Kidney (tissue), 14 donors: Measurements from ENCODE around the gene LACTB. TPM values are rescaled to one million over a fixed set of nuclear protein-coding genes. Genes with fewer than 3 reads are reported as not detected.

Source experiments
- DNase-seq, 5 donors: peaks; one replicate each; pipeline ENCODE4 v3.0.0-alpha.2; 2013 to 2020
- FAIRE-seq: peaks from 2 replicates; lab custom pipeline; 2012; peaks lifted over from hg19 to GRCh38; lab: Jason Lieb, UNC
- H3K27ac ChIP-seq, 2 donors: one replicate each; pipeline ENCODE4 v1.7.0; 2013; ENCODE audit warnings: low read depth in 2 of 2, low read length in 2 of 2, inconsistent platforms in 1 of 2
- H3K27me3 ChIP-seq: one replicate; pipeline ENCODE4 v1.7.1; 2013; ENCODE audit warnings: low read length, inconsistent platforms; ENCODE audit not compliant: control insufficient read depth, insufficient read depth
- H3K36me3 ChIP-seq, 3 donors: one replicate each; pipeline versions ENCODE4 v1.7.0 to v1.7.1; 2013; ENCODE audit warnings: low read length in 3 of 3, control low read depth in 1 of 3, inconsistent platforms in 1 of 3; ENCODE audit not compliant: insufficient read depth in 3 of 3, control insufficient read depth in 2 of 3
- H3K4me1 ChIP-seq, 3 donors: one replicate each; pipeline versions ENCODE4 v1.7.0 to v1.7.1; 2013; ENCODE audit warnings: low read length in 3 of 3, inconsistent platforms in 1 of 3, low read depth in 1 of 3; ENCODE audit not compliant: control insufficient read depth in 2 of 3, insufficient read depth in 2 of 3
- H3K4me3 ChIP-seq, 3 donors: one replicate each; pipeline versions ENCODE4 v1.7.0 to v1.8.1; 2013; ENCODE audit warnings: low read length in 3 of 3, control low read depth in 1 of 3, inconsistent platforms in 1 of 3
- H3K9ac ChIP-seq, 3 donors: one replicate each; pipeline versions ENCODE4 v1.7.0 to v1.7.1; 2013; ENCODE audit warnings: low read length in 3 of 3, control low read depth in 1 of 3, inconsistent platforms in 1 of 3
- H3K9me3 ChIP-seq, 3 donors: one replicate each; pipeline versions ENCODE4 v1.7.0 to v1.7.1; 2013; ENCODE audit warnings: low read length in 3 of 3, control low read depth in 1 of 3, inconsistent platforms in 1 of 3; ENCODE audit not compliant: control insufficient read depth in 2 of 3, insufficient read depth in 1 of 3
- intact Hi-C: fragments of 100-400 bp; cut with DNase I; formaldehyde crosslinking; loops from one replicate; pipeline ENCODE4 v1.11.1; 2022
- polyA plus RNA-seq: library from polyadenylated mRNA; stranded (reverse); fragments of 350-450 nt; fragmentation: Illumina TruSeq; extraction: RNeasy Lipid Tissue Mini Kit (QIAGEN cat#74804); gene quantifications from one replicate; pipeline ENCODE4 v1.2.3, GENCODE V29; 2014; ENCODE audit warnings: low read depth, low replicate concordance; ENCODE audit not compliant: insufficient read depth
- total RNA-seq: library from RNA; stranded (reverse); fragmentation: NEBNext Ultra II Directional; extraction: Animal tissue kit (Norgen Biotek cat#: 25700); gene quantifications from one replicate; pipeline ENCODE4 v1.2.1, GENCODE V29; 2021
- TF ChIP-seq, protein P1 (sequence below): IDR thresholded peaks from 3 replicates; pipeline ENCODE4 v1.5.1; 2012; ENCODE audit warnings: mild to moderate bottlenecking, moderate library complexity, borderline replicate concordance; ENCODE audit not compliant: insufficient read depth; ENCODE audit errors: extremely low read depth
- donor health status: control.
- donor health status: control.
- donor health status: control.
- donor health status: control.
- donor health status: control.
- donor health status: DM: yes; HTN: yes; CAD: no.
- donor health status: Normal renal cell carcinoma (clear cell type).

LACTB gene
- total and polyA plus RNA-seq, 2 donors from 2014 or later: 16.8 to 17.6 TPM

DNA sequence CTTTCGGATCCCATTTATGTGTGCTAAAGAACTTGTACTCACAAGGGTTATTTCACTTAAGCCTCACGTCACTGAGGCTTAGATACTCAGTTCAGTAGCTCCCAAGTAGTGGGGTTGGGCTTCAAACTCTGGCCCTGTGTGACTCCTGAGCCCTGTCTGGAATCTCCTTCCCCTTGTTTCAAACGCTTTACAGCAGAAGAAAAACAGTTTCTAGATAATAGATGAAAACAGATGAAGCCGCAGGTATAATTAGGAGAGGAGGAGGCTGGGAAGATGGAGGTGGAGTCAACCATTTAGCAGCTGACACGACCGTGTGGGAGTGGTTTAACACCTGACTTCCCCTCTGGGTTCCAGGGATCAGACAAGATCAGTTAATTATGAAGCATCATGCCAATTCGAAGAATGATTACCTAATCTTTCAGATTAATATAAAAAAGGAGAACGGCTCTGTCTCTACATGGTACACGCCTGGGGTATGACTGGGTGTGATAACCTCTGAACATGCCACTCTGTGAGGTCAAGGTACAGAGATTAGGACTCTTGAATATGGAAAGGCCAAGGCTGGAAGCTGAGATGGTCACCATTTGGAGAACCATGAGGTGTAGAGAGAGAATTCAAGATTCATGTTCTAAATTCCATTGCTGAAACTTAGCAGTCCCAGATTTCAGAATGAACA, 48.0 kb upstream of the LACTB start:
- H3K27ac ChIP-seq: no peak overlapping the region
- no peak overlapping the region for H3K4me3 ChIP-seq
- no peaks in the 10 kb centered on the region for H3K9me3 ChIP-seq
- H3K9ac ChIP-seq: no peak overlapping the region
- no peak for DNase-seq
- peaks cover 0 to 3% (median 0%) of the 10 kb centered on the region in 3 donors for H3K4me1 ChIP-seq
- no peak for FAIRE-seq
- TF ChIP-seq, protein P1, sequence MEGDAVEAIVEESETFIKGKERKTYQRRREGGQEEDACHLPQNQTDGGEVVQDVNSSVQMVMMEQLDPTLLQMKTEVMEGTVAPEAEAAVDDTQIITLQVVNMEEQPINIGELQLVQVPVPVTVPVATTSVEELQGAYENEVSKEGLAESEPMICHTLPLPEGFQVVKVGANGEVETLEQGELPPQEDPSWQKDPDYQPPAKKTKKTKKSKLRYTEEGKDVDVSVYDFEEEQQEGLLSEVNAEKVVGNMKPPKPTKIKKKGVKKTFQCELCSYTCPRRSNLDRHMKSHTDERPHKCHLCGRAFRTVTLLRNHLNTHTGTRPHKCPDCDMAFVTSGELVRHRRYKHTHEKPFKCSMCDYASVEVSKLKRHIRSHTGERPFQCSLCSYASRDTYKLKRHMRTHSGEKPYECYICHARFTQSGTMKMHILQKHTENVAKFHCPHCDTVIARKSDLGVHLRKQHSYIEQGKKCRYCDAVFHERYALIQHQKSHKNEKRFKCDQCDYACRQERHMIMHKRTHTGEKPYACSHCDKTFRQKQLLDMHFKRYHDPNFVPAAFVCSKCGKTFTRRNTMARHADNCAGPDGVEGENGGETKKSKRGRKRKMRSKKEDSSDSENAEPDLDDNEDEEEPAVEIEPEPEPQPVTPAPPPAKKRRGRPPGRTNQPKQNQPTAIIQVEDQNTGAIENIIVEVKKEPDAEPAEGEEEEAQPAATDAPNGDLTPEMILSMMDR: no peak
- H3K36me3 ChIP-seq: peaks cover 2 to 7% (median 3%) of the 10 kb centered on the region in 3 donors
- no peaks in the 10 kb centered on the region for H3K27me3 ChIP-seq
- intact Hi-C loops: no loop called here

DNA sequence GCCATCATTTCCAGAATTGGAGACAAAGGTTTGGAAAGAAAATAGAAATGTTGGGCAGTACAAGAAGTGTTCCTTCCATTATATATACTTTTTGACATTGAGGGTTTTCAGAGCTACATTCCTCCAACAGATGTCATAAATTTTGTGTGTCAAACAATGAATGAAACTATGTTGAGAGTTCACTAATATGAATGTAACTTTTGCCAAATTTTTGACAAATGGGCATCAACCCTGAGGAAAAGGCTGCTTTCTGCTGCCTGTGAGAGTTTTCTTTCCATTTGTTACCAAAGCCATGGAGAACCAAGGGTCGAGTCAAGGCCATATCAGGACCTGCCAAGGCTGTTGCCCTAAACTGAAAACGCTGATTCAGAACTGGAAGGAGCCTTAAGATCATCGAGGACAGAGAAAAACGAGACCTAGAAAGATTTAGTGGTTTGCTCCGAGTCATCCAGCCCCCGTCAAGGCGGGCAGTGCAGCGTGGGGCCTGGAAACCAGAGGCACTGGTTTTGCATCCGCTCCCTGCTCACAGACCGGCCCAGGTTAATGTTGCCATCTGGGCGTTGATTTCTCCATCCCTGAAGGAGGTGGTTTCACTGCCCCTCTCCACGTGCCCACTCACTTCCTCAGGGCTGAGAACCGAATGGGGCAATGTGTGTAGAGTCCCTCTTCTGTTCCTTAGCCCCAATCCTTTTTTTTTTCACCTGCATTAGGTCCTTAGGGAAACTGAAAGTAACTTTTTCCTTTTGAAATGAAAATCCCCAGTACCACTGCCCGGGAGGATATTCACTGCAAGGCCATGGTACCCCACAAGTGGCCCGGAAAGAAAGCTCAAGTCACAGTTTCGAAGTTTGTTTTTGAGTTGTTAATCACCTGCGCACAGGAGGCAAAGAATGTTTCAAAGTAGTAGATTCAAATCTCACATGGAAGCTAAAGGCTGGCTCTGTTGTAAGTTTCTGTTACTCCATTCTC, 46.4 kb upstream of the LACTB start:
- DNase-seq (peak in 1 of 5 donors; percentile 24), FAIRE-seq (no peak)
- Histone ChIP-seq H3K36me3 (peaks cover 0 to 7% (median 2%) of the 10 kb centered on the region in 3 donors), H3K4me3 (no peak overlapping the region), H3K9ac (no peak overlapping the region), H3K4me1 (peaks cover 0 to 3% (median 0%) of the 10 kb centered on the region in 3 donors), H3K9me3 (no peaks in the 10 kb centered on the region), H3K27ac (no peak overlapping the region), H3K27me3 (no peaks in the 10 kb centered on the region)
- TF ChIP-seq, protein P1: no peak
- intact Hi-C loops: no loop called here

DNA sequence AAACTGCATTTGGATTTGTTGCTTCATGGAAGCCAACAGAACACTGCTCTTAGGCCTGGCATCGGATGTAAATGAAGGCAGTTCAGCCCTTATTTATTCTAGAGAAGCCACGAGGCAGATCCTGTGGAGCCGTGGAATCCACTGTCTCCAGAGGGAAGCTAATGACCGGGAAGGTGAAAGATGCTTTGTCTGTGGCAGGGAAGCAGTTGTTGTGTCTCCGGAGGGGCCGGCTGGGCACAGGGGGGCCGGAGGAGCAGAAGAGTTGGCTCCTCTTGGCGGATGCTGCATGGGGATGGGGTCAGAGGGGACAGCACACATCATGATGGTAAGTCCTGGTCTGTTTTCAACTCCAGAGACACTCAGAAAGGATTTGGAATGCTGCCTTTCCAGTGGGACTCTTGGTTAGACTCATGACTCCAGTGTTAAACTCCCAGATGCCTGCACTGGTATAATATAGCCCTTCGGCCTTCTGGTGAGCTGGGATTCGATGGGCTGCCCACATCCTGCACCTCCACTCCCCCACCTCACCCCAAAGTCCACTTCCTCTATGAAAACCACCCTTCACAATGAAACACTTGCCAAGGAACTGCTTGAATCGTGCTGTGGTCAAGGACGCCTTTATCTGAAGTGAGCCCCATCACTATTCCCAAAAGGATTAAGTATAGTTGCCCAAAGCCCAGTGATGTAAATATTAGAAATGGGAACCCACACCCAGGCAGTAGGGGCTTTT, 45.5 kb upstream of the LACTB start:
- FAIRE-seq (no peak), DNase-seq (peak in 1 of 5 donors; percentile 34)
- TF ChIP-seq, protein P1: no peak
- Histone ChIP-seq H3K27ac (no peak overlapping the region), H3K4me1 (peaks cover 0 to 3% (median 0%) of the 10 kb centered on the region in 3 donors), H3K36me3 (peaks cover 0 to 1% (median under 1%) of the 10 kb centered on the region in 3 donors), H3K27me3 (no peaks in the 10 kb centered on the region), H3K9me3 (no peaks in the 10 kb centered on the region), H3K4me3 (no peak overlapping the region), H3K9ac (no peak overlapping the region)
- intact Hi-C loops: no loop called here
